Measurements from ENCODE around the gene PAN2.

PAN2 gene

DNA sequence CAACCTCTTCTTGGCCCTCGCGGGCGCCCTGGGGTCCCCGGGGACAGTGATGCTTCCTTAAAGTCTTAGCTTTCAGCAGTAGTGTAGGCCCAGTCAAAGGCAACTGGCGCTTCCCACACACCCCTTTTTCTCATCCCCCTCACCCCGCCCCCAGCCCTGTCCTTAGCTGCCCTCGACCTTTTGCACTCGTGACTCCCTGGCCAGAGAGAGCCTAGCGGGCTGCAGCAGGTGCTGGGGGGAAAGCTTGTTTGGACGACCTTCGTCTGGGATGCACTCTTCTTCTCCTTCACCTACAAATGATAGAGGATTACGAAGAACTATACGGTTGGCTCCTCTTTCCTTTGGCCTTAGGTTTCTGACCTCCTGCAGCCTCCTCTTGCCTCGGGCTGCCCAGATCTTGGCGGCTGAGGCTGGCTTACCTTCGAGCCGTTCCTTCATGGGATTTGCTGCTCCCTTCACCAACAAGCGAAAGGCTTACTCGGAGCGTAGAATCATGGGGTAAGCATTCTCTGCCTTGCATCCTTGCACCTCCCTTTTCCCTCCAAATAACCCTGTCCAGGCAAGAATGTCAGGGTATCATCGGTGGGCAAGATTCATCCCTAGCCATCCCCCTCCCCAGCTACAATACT is 66.2 kb downstream of the PAN2 start:
- DNase-seq: no peak

DNA sequence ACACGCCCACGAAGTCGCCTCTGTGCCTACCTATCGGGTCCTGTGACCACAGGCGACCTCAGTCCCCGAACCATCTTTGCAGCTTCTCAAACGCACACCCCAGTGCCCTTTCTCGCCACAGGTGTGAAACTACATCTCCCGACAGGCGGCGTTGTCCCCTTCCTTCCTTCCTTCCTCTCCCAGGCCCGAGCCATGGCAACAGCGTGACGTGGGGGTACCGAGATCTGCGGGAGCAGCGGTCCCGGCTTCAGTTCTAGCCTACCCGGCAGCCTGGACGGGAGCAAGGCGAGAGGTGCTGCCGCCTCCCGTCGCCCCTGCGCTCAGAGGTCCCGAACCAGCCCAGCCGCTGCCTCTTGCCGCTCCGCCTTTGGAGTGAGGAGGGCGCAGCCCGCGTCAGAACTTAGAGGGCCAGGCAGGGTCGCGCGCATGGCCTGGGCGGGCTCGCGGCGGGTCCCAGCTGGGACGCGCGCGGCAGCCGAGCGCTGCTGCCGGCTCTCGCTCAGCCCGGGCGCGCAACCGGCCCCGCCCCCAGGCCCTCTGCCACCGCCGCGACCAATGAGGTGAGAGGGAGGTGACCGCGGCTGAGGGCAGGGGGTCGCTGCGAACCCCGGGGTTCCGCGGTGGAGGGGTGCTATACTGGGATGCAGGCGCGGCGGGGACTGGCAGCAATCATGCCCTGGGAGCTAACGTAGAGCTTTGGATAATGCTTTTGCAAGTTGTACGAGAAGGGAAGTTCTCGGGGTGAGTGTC is 66.9 kb downstream of the PAN2 start, which contains the start of gene COQ10A:
TSS of gene COQ10A (plus strand) at position 250 of the 750 bp plus-strand sequence. CDS start at position 427, 177 bp downstream.
- DNase-seq: peak; percentile 91
